Neural progenitor cell (in vitro differentiated cells): Measurements from ENCODE around the gene LDB2. TPM values are rescaled to one million over a fixed set of nuclear protein-coding genes. Genes with fewer than 3 reads are reported as not detected.

Experiments
- DNase-seq: peaks from one replicate; pipeline ENCODE4 v3.0.0-alpha.2; 2016; ENCODE audit warnings: low spot score
- H2AFZ ChIP-seq: fragments of 200-600 bp; sonication (generic); replicated peaks from 2 replicates; pipeline ENCODE4 v1.6.1; 2016; ENCODE audit warnings: antibody characterized with exemption
- H3F3A ChIP-seq: fragments of 200-600 bp; sonication (generic); 2 replicates; pipeline ENCODE4 v1.6.1; 2016; ENCODE audit warnings: antibody characterized with exemption, low read depth
- H3K27ac ChIP-seq: fragments of 200-600 bp; sonication (generic); 2 replicates; pipeline ENCODE4 v1.5.1; 2016; ENCODE audit warnings: mild to moderate bottlenecking
- H3K27me3 ChIP-seq: fragments of 200-600 bp; sonication (generic); 2 replicates; pipeline ENCODE4 v1.6.1; 2016; ENCODE audit warnings: mild to moderate bottlenecking, moderate library complexity
- H3K36me3 ChIP-seq: fragments of 200-600 bp; sonication (generic); 2 replicates; pipeline ENCODE4 v1.5.1; 2016
- H3K4me1 ChIP-seq: fragments of 200-600 bp; sonication (generic); 2 replicates; pipeline ENCODE4 v1.6.1; 2016; ENCODE audit warnings: mixed run types
- H3K4me2 ChIP-seq: fragments of 200-600 bp; sonication (generic); 2 replicates; pipeline ENCODE4 v1.6.1; 2016
- H3K4me3 ChIP-seq: fragments of 200-600 bp; sonication (generic); 2 replicates; pipeline ENCODE4 v1.5.1; 2016
- H3K79me2 ChIP-seq: fragments of 200-600 bp; sonication (generic); 2 replicates; pipeline ENCODE4 v1.6.1; 2016; ENCODE audit warnings: low read depth
- H3K9ac ChIP-seq: fragments of 200-600 bp; sonication (generic); 2 replicates; pipeline ENCODE4 v1.6.1; 2016
- H3K9me3 ChIP-seq: fragments of 200-600 bp; sonication (generic); 2 replicates; pipeline ENCODE4 v1.5.1; 2016; ENCODE audit warnings: low read depth
- H4K20me1 ChIP-seq: fragments of 200-600 bp; sonication (generic); 2 replicates; pipeline ENCODE4 v1.6.1; 2016; ENCODE audit warnings: low read depth
- H3K27ac Mint-ChIP-seq: 3 replicates; pipeline ENCODE4 v1.8.0; 2021; ENCODE audit warnings: mixed read lengths
- H3K27me3 Mint-ChIP-seq: 2 replicates; pipeline ENCODE4 v1.8.0; 2022; ENCODE audit warnings: low read depth, mild to moderate bottlenecking, inconsistent platforms, moderate library complexity, mixed read lengths; ENCODE audit not compliant: insufficient read depth
- H3K36me3 Mint-ChIP-seq: 3 replicates; pipeline ENCODE4 v1.8.0; 2021; ENCODE audit warnings: mixed read lengths
- H3K4me1 Mint-ChIP-seq: 3 replicates; pipeline ENCODE4 v1.8.0; 2021; ENCODE audit warnings: mixed read lengths
- H3K4me3 Mint-ChIP-seq: 3 replicates; pipeline ENCODE4 v1.8.0; 2021; ENCODE audit warnings: mild to moderate bottlenecking, moderate library complexity, mixed read lengths
- H3K9me3 Mint-ChIP-seq: 3 replicates; pipeline ENCODE4 v1.8.0; 2020; ENCODE audit warnings: mixed read lengths
- EZH2 ChIP-seq: fragments of 200-600 bp; sonication (generic); IDR thresholded peaks from 2 replicates; pipeline ENCODE4 v1.6.1; 2017; ENCODE audit warnings: antibody characterized with exemption, mild to moderate bottlenecking, moderate library complexity
- EZH2phosphoT487 ChIP-seq: fragments of 200-600 bp; sonication (generic); IDR thresholded peaks from 2 replicates; pipeline ENCODE4 v1.6.1; 2017; ENCODE audit warnings: antibody characterized with exemption
- total RNA-seq: library from RNA; depleted of rRNA; stranded (reverse); fragments of >200 nt; gene quantifications from 2 replicates; pipeline ENCODE4 v1.2.3, GENCODE V29; 2015; ENCODE audit warnings: low replicate concordance
- TF ChIP-seq, protein P1 (sequence below): fragments of 200-600 bp; sonication (generic); IDR thresholded peaks from 2 replicates; pipeline ENCODE4 v1.5.1; 2017; ENCODE audit warnings: antibody characterized with exemption, mild to moderate bottlenecking

LDB2 gene
- total RNA-seq, 1 donor from 2014 or later, result 24.3 TPM

DNA sequence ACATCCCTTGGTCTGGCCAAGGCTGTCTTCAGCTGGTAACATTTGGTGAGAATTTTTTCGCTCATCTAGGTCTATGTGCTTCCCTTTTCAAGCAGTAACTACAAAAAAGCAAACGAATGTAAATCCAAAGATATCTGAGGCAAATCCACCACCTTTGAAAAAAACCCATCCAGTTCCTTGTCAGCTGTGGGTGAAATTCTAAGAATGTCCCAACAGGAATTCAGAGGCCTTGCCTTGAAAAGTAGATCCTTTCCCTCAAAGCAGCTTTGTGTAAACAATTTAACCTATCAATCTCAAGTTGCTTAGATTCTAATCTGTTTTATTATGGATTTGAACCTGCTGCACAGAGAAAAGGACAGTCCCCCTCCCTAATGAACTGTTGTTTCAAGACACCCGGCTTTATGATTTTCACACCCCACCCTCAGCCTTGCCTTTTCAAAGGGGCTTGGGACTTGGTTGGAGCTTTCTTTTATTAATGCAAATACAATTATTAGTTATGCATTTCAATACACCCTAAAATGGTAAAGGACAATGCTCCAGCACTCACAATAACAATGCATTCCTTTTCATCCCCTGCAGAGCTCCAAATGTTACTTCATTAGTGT lies 166.6 kb downstream of the LDB2 start:
- peaks cover 27% of the 10 kb centered on the region for H3K4me1 ChIP-seq
- Mint-ChIP-seq H3K27ac (no peak overlapping the region), H3K4me1 (peaks cover 55% of the 10 kb centered on the region), H3K4me3 (no peak overlapping the region), H3K27me3 (no peaks in the 10 kb centered on the region), H3K9me3 (peaks cover 4% of the 10 kb centered on the region), H3K36me3 (peaks cover 5% of the 10 kb centered on the region)
- H3F3A ChIP-seq, result no peaks in the 10 kb centered on the region
- no peak overlapping the region for H3K9ac ChIP-seq
- H3K27me3 ChIP-seq, result no peaks in the 10 kb centered on the region
- no peaks in the 10 kb centered on the region for H3K79me2 ChIP-seq
- DNase-seq, result no peak
- H3K27ac ChIP-seq, result no peak overlapping the region
- H4K20me1 ChIP-seq, result no peaks in the 10 kb centered on the region
- H3K4me2 ChIP-seq, result no peak overlapping the region
- no peaks in the 10 kb centered on the region for H3K36me3 ChIP-seq
- H3K4me3 ChIP-seq, result no peak overlapping the region
- no peaks in the 10 kb centered on the region for H3K9me3 ChIP-seq
- H2AFZ ChIP-seq, result no peak overlapping the region
- TF ChIP-seq EZH2phosphoT487, result no peak

- Mint-ChIP-seq H3K27ac (no peak overlapping the region), H3K9me3 (peaks cover 4% of the 10 kb centered on the region), H3K4me1 (peaks cover 55% of the 10 kb centered on the region), H3K36me3 (peaks cover 7% of the 10 kb centered on the region), H3K27me3 (no peaks in the 10 kb centered on the region), H3K4me3 (no peak overlapping the region)
- H3K9me3 ChIP-seq, result no peaks in the 10 kb centered on the region
- no peaks in the 10 kb centered on the region for H3K79me2 ChIP-seq
- DNase-seq, result no peak
- H3K27me3 ChIP-seq, result no peaks in the 10 kb centered on the region
- no peaks in the 10 kb centered on the region for H3F3A ChIP-seq
- no peak for TF ChIP-seq EZH2
- TF ChIP-seq, protein P1, sequence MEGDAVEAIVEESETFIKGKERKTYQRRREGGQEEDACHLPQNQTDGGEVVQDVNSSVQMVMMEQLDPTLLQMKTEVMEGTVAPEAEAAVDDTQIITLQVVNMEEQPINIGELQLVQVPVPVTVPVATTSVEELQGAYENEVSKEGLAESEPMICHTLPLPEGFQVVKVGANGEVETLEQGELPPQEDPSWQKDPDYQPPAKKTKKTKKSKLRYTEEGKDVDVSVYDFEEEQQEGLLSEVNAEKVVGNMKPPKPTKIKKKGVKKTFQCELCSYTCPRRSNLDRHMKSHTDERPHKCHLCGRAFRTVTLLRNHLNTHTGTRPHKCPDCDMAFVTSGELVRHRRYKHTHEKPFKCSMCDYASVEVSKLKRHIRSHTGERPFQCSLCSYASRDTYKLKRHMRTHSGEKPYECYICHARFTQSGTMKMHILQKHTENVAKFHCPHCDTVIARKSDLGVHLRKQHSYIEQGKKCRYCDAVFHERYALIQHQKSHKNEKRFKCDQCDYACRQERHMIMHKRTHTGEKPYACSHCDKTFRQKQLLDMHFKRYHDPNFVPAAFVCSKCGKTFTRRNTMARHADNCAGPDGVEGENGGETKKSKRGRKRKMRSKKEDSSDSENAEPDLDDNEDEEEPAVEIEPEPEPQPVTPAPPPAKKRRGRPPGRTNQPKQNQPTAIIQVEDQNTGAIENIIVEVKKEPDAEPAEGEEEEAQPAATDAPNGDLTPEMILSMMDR, result no peak
- no peaks in the 10 kb centered on the region for H3K36me3 ChIP-seq
- H3K4me3 ChIP-seq, result no peak overlapping the region
- peaks cover 27% of the 10 kb centered on the region for H3K4me1 ChIP-seq
- no peak overlapping the region for H3K9ac ChIP-seq
- H4K20me1 ChIP-seq, result no peaks in the 10 kb centered on the region
- no peak overlapping the region for H3K4me2 ChIP-seq
- no peak overlapping the region for H2AFZ ChIP-seq
- no peak overlapping the region for H3K27ac ChIP-seq
Observed at GRCh38 chr4:16730522-16731205, 167.8 kb downstream of the LDB2 start.

- H3K27ac Mint-ChIP-seq, result peak overlapping the region; percentile 60
- H3K4me2 ChIP-seq, result peak overlapping the region; percentile 39
Observed at GRCh38 chr4:16729336-16729735, 169.1 kb downstream of the LDB2 start.

GRCh38 chr4:16728849-16729248 lies 169.6 kb downstream of the LDB2 start:
- Mint-ChIP-seq H3K27ac (peak overlapping the region; percentile 60), H3K4me3 (peak overlapping the region; percentile 46), H3K27me3 (no peaks in the 10 kb centered on the region), H3K9me3 (peaks cover 13% of the 10 kb centered on the region), H3K4me1 (peaks cover 55% of the 10 kb centered on the region), H3K36me3 (peaks cover 10% of the 10 kb centered on the region)
- H3K4me3 ChIP-seq, result no peak overlapping the region
- H3K27me3 ChIP-seq, result no peaks in the 10 kb centered on the region
- peak overlapping the region; percentile 39 for H3K4me2 ChIP-seq
- no peaks in the 10 kb centered on the region for H3K9me3 ChIP-seq
- peaks cover 27% of the 10 kb centered on the region for H3K4me1 ChIP-seq
- no peak overlapping the region for H3K9ac ChIP-seq
- TF ChIP-seq EZH2 (no peak), EZH2phosphoT487 (no peak)
- TF ChIP-seq, protein P1, result no peak
- no peaks in the 10 kb centered on the region for H4K20me1 ChIP-seq
- H3K79me2 ChIP-seq, result no peaks in the 10 kb centered on the region
- no peaks in the 10 kb centered on the region for H3F3A ChIP-seq
- peak overlapping the region; percentile 78 for H2AFZ ChIP-seq
- no peaks in the 10 kb centered on the region for H3K36me3 ChIP-seq
- DNase-seq, result no peak
- H3K27ac ChIP-seq, result no peak overlapping the region

More at GRCh38 chr4:16729336-16729735, 169.1 kb downstream of the LDB2 start:
- H3K27me3 ChIP-seq, result no peaks in the 10 kb centered on the region
- Mint-ChIP-seq H3K4me3 (peak overlapping the region; percentile 46), H3K4me1 (peaks cover 55% of the 10 kb centered on the region), H3K27me3 (no peaks in the 10 kb centered on the region), H3K9me3 (peaks cover 12% of the 10 kb centered on the region), H3K36me3 (peaks cover 10% of the 10 kb centered on the region)
- TF ChIP-seq EZH2phosphoT487 (no peak), EZH2 (no peak)
- H4K20me1 ChIP-seq, result no peaks in the 10 kb centered on the region
- peak overlapping the region; percentile 78 for H2AFZ ChIP-seq
- H3K9me3 ChIP-seq, result no peaks in the 10 kb centered on the region
- H3K79me2 ChIP-seq, result no peaks in the 10 kb centered on the region
- no peaks in the 10 kb centered on the region for H3K36me3 ChIP-seq
- no peaks in the 10 kb centered on the region for H3F3A ChIP-seq
- peaks cover 27% of the 10 kb centered on the region for H3K4me1 ChIP-seq
- no peak overlapping the region for H3K27ac ChIP-seq
- no peak overlapping the region for H3K9ac ChIP-seq
- no peak overlapping the region for H3K4me3 ChIP-seq
- no peak for DNase-seq
